ENCODE results near the gene SERPINB6. TPM values are rescaled to one million over a fixed set of nuclear protein-coding genes. Genes with fewer than 3 reads are reported as not detected.
A peak's percentile ranks its signal among the peaks of the same experiment; 100 is the strongest.

Gene SERPINB6
- polyA plus RNA-seq, 1 donor (not counting 4 experiments of a cell fraction or from before 2014, with no cell fraction given), result 66.4 TPM

- no peaks in the 10 kb centered on the region for H4K20me1 ChIP-seq (ENCODE audit: control insufficient read depth, extremely low read depth, insufficient read depth, low read length)
- H3K36me3 ChIP-seq (ENCODE audit: control insufficient read depth in 2 of 2, extremely low read depth in 1 of 2, insufficient read depth in 2 of 2, low read length in 2 of 2), result peaks cover 0 to 2% of the 10 kb centered on the region in 2 experiments
- no peaks in the 10 kb centered on the region for H3K9me1 ChIP-seq (ENCODE audit: control insufficient read depth, extremely low read depth, insufficient read depth, low read length)
- H3K79me2 ChIP-seq (ENCODE audit: control insufficient read depth, insufficient read depth, low read length), result no peaks in the 10 kb centered on the region
- dilution Hi-C loops (cut with MboI; ENCODE audit: extremely low pct_ligation_motif_present, low sequenced_read_pairs), result no loop called here
- H3K27ac ChIP-seq (ENCODE audit: control insufficient read depth, insufficient read depth, low read length), result peak overlapping the region; percentile 20
- peak overlapping the region; percentile 82 for H3K4me2 ChIP-seq (ENCODE audit: control insufficient read depth, extremely low read depth, insufficient read depth, low read depth, low read length)
- peak overlapping the region; percentile 61 to 78 (median 74) for H3K4me3 ChIP-seq (ENCODE audit: control insufficient read depth in 2 of 3, extremely low read depth in 1 of 3, insufficient read depth in 2 of 3, low read depth in 1 of 3, low read length in 3 of 3)
- H3K9me3 ChIP-seq (ENCODE audit: control insufficient read depth, low read depth, low read length), result no peaks in the 10 kb centered on the region
- H3K27me3 ChIP-seq (ENCODE audit: control insufficient read depth, extremely low read depth, insufficient read depth, low read length), result no peaks in the 10 kb centered on the region
- no peak for FAIRE-seq
- TF ChIP-seq, protein P1, sequence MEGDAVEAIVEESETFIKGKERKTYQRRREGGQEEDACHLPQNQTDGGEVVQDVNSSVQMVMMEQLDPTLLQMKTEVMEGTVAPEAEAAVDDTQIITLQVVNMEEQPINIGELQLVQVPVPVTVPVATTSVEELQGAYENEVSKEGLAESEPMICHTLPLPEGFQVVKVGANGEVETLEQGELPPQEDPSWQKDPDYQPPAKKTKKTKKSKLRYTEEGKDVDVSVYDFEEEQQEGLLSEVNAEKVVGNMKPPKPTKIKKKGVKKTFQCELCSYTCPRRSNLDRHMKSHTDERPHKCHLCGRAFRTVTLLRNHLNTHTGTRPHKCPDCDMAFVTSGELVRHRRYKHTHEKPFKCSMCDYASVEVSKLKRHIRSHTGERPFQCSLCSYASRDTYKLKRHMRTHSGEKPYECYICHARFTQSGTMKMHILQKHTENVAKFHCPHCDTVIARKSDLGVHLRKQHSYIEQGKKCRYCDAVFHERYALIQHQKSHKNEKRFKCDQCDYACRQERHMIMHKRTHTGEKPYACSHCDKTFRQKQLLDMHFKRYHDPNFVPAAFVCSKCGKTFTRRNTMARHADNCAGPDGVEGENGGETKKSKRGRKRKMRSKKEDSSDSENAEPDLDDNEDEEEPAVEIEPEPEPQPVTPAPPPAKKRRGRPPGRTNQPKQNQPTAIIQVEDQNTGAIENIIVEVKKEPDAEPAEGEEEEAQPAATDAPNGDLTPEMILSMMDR (optimal IDR thresholded peaks at IDR 0.05 in 1 of 3, IDR thresholded peaks at IDR 0.05 in 1 of 3, conservative IDR thresholded peaks at IDR 0.05 in 1 of 3; ENCODE audit: extremely low read depth in 1 of 3, insufficient read depth in 2 of 3, low read length in 3 of 3), result no peak
- no peak for TF ChIP-seq EZH2 (IDR thresholded peaks at IDR 0.05; ENCODE audit: low read length)
- H2AFZ ChIP-seq (ENCODE audit: control insufficient read depth, low read length), result peak overlapping the region; percentile 92
- no peak for DNase-seq (ENCODE audit: low read depth, low spot score)
- H3K9ac ChIP-seq (ENCODE audit: control insufficient read depth, extremely low read depth, insufficient read depth, low read length), result peak overlapping the region; percentile 79
- H3K4me1 ChIP-seq (ENCODE audit: control insufficient read depth, extremely low read depth, insufficient read depth, low read length), result no peaks in the 10 kb centered on the region
These were observed 481 bp downstream of the SERPINB6 start for GRCh38 chr6:2970753-2971419.

DNA sequence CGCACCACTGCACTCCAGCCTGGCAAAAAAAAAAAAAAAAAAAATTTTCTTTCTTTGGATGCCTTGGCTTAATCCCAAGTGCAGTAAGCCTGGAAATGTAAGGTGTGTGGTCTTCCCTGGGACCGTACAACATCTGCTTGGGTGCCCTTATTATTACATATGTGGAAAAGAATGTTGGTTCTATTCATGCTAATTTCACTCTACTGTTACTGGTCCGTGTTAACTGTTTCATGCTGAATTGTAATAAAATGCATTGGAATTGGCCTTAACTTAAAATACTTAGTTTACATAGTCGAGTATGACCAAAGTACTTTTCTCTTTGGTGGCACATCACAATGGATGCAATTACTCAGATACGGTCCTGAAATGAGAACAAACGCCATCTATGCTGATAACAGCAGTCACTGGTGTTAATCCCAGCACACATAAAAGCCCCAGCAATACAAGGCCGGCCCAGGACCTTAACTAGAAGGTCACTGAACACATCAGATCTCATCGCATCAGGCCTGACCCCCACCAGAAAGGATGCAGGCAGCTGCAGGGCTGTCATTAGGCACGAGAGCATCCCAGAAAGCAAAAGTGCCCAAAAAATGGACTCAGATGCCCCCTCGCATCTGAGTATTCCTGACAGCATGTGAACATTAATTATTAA lies 1.2 kb downstream of the SERPINB6 start:
- Histone ChIP-seq H3K4me3 (ENCODE audit: control insufficient read depth in 2 of 3, extremely low read depth in 1 of 3, insufficient read depth in 2 of 3, low read depth in 1 of 3, low read length in 3 of 3) (peak overlapping the region in 2 of 3 experiments; percentile 61 to 74), H3K36me3 (ENCODE audit: control insufficient read depth in 2 of 2, extremely low read depth in 1 of 2, insufficient read depth in 2 of 2, low read length in 2 of 2) (peaks cover 0 to 2% of the 10 kb centered on the region in 2 experiments), H3K4me2 (ENCODE audit: control insufficient read depth, extremely low read depth, insufficient read depth, low read depth, low read length) (peak overlapping the region; percentile 77), H3K27me3 (ENCODE audit: control insufficient read depth, extremely low read depth, insufficient read depth, low read length) (no peaks in the 10 kb centered on the region), H3K9me3 (ENCODE audit: control insufficient read depth, low read depth, low read length) (no peaks in the 10 kb centered on the region), H2AFZ (ENCODE audit: control insufficient read depth, low read length) (no peak overlapping the region), H3K4me1 (ENCODE audit: control insufficient read depth, extremely low read depth, insufficient read depth, low read length) (no peaks in the 10 kb centered on the region), H4K20me1 (ENCODE audit: control insufficient read depth, extremely low read depth, insufficient read depth, low read length) (no peaks in the 10 kb centered on the region), H3K9ac (ENCODE audit: control insufficient read depth, extremely low read depth, insufficient read depth, low read length) (peak overlapping the region; percentile 79), H3K79me2 (ENCODE audit: control insufficient read depth, insufficient read depth, low read length) (no peaks in the 10 kb centered on the region), H3K9me1 (ENCODE audit: control insufficient read depth, extremely low read depth, insufficient read depth, low read length) (no peaks in the 10 kb centered on the region), H3K27ac (ENCODE audit: control insufficient read depth, insufficient read depth, low read length) (no peak overlapping the region)
- DNase-seq (ENCODE audit: low read depth, low spot score), result no peak
- dilution Hi-C loops (cut with MboI; ENCODE audit: extremely low pct_ligation_motif_present, low sequenced_read_pairs), result no loop called here
- FAIRE-seq, result no peak
- no peak for TF ChIP-seq EZH2 (IDR thresholded peaks at IDR 0.05; ENCODE audit: low read length)
- TF ChIP-seq, protein P1 (optimal IDR thresholded peaks at IDR 0.05 in 1 of 3, IDR thresholded peaks at IDR 0.05 in 1 of 3, conservative IDR thresholded peaks at IDR 0.05 in 1 of 3; ENCODE audit: extremely low read depth in 1 of 3, insufficient read depth in 2 of 3, low read length in 3 of 3), result no peak
